ENCODE results near the gene OPCML.

DNA sequence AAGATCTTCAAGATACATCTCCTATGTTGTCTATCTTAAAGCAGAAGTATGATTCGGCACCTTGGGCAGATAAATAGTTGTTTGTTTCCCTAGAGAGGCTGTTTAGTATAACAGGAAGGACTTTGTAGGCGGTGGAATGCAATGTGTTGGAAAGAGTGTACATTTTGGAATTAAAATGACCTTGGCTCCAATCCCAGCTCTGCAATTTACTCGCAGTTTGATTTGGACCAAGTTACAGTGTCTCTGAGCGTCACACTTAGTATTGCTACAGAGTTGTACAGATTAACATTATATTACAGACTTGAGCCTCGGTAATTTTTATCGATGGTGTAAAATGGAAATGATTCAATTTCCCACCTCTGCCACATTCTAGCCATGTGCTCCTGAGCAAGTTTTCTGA is 265.3 kb downstream of the OPCML start:
- TF ChIP-seq, protein P1, sequence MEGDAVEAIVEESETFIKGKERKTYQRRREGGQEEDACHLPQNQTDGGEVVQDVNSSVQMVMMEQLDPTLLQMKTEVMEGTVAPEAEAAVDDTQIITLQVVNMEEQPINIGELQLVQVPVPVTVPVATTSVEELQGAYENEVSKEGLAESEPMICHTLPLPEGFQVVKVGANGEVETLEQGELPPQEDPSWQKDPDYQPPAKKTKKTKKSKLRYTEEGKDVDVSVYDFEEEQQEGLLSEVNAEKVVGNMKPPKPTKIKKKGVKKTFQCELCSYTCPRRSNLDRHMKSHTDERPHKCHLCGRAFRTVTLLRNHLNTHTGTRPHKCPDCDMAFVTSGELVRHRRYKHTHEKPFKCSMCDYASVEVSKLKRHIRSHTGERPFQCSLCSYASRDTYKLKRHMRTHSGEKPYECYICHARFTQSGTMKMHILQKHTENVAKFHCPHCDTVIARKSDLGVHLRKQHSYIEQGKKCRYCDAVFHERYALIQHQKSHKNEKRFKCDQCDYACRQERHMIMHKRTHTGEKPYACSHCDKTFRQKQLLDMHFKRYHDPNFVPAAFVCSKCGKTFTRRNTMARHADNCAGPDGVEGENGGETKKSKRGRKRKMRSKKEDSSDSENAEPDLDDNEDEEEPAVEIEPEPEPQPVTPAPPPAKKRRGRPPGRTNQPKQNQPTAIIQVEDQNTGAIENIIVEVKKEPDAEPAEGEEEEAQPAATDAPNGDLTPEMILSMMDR (IDR thresholded peaks at IDR 0.05; ENCODE audit: poor library complexity, severe bottlenecking): no peak
- TF ChIP-seq POLR2AphosphoS5 (IDR thresholded peaks at IDR 0.05): no peak
- TF ChIP-seq RAD21 (conservative IDR thresholded peaks at IDR 0.05): no peak
- TF ChIP-seq SMC3 (conservative IDR thresholded peaks at IDR 0.05; ENCODE audit: poor library complexity): no peak
- TF ChIP-seq TAF1 (IDR thresholded peaks at IDR 0.05; ENCODE audit: low read depth): no peak
- no peak for TF ChIP-seq EP300 (conservative IDR thresholded peaks at IDR 0.05; ENCODE audit: poor library complexity, severe bottlenecking)
- no peak for TF ChIP-seq EZH2 (IDR thresholded peaks at IDR 0.05; ENCODE audit: borderline replicate concordance, insufficient read depth, low read length, poor library complexity, severe bottlenecking)
- TF ChIP-seq MXI1 (conservative IDR thresholded peaks at IDR 0.05; ENCODE audit: poor library complexity, severe bottlenecking): no peak
